ENCODE data around the gene TSHZ2. TPM values are rescaled to one million over a fixed set of nuclear protein-coding genes. Genes with fewer than 3 reads are reported as not detected.
A peak's percentile ranks its signal among the peaks of the same experiment; 100 is the strongest.

Gene TSHZ2
- total RNA-seq, 1 donor from 2014 or later, result 9.9 TPM

GRCh38 chr20:53162251-53162835, 190.2 kb downstream of the TSHZ2 start:
- Histone ChIP-seq H3K36me3 (ENCODE audit: control insufficient read depth in 3 of 3, insufficient read depth in 3 of 3, low read length in 3 of 3) (no peaks in the 10 kb centered on the region), H3K4me1 (ENCODE audit: control insufficient read depth in 3 of 3, insufficient read depth in 3 of 3, low read length in 3 of 3) (peaks cover 0 to 4% (median 0%) of the 10 kb centered on the region in 3 donors), H3K27ac (ENCODE audit: low read depth, low read length) (peak overlapping the region; percentile 8), H3K27me3 (ENCODE audit: control insufficient read depth in 3 of 3, insufficient read depth in 3 of 3, low read length in 3 of 3) (no peaks in the 10 kb centered on the region), H3K4me3 (ENCODE audit: low read length in 3 of 3) (peak overlapping the region in 1 of 3 donors; percentile 28), H3K9ac (ENCODE audit: low read depth in 1 of 3, low read length in 3 of 3) (no peak overlapping the region), H3K9me3 (ENCODE audit: control insufficient read depth in 3 of 3, low read length in 3 of 3) (no peaks in the 10 kb centered on the region)

- H3K4me3 ChIP-seq (ENCODE audit: low read length in 3 of 3), result no peak overlapping the region
- H3K4me1 ChIP-seq (ENCODE audit: control insufficient read depth in 3 of 3, insufficient read depth in 3 of 3, low read length in 3 of 3), result peaks cover 0 to 4% (median 0%) of the 10 kb centered on the region in 3 donors
- H3K27me3 ChIP-seq (ENCODE audit: control insufficient read depth in 3 of 3, insufficient read depth in 3 of 3, low read length in 3 of 3), result no peaks in the 10 kb centered on the region
- H3K9me3 ChIP-seq (ENCODE audit: control insufficient read depth in 3 of 3, low read length in 3 of 3), result no peaks in the 10 kb centered on the region
- no peak overlapping the region for H3K9ac ChIP-seq (ENCODE audit: low read depth in 1 of 3, low read length in 3 of 3)
- no peaks in the 10 kb centered on the region for H3K36me3 ChIP-seq (ENCODE audit: control insufficient read depth in 3 of 3, insufficient read depth in 3 of 3, low read length in 3 of 3)
- no peak overlapping the region for H3K27ac ChIP-seq (ENCODE audit: low read depth, low read length)
Observed at GRCh38 chr20:53163486-53163885, 191.3 kb downstream of the TSHZ2 start.

DNA sequence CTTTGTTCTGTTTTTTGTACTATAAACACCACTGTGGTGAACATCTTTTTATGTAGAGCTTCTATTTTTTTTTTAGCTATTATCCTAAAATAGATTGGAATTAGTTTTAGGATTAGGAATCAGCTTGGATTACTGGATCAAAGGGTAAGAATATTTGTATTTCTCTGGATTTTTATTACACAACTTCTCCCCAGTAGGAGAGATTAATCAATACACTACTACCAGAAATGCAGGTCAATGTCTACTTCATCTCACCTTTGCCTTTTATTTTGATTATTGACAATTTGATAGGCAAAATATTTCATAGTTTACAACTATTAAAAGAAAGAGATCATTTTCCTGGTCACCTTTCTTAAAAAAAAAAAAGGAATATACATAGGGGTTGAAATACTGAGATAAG, 191.9 kb downstream of the TSHZ2 start:
- Histone ChIP-seq H3K36me3 (ENCODE audit: control insufficient read depth in 3 of 3, insufficient read depth in 3 of 3, low read length in 3 of 3) (no peaks in the 10 kb centered on the region), H3K27ac (ENCODE audit: low read depth, low read length) (no peak overlapping the region), H3K9me3 (ENCODE audit: control insufficient read depth in 3 of 3, low read length in 3 of 3) (no peaks in the 10 kb centered on the region), H3K4me3 (ENCODE audit: low read length in 3 of 3) (no peak overlapping the region), H3K4me1 (ENCODE audit: control insufficient read depth in 3 of 3, insufficient read depth in 3 of 3, low read length in 3 of 3) (peaks cover 0 to 4% (median 0%) of the 10 kb centered on the region in 3 donors), H3K9ac (ENCODE audit: low read depth in 1 of 3, low read length in 3 of 3) (no peak overlapping the region), H3K27me3 (ENCODE audit: control insufficient read depth in 3 of 3, insufficient read depth in 3 of 3, low read length in 3 of 3) (no peaks in the 10 kb centered on the region)

- no peaks in the 10 kb centered on the region for H3K27me3 ChIP-seq (ENCODE audit: control insufficient read depth in 3 of 3, insufficient read depth in 3 of 3, low read length in 3 of 3)
- H3K4me1 ChIP-seq (ENCODE audit: control insufficient read depth in 3 of 3, insufficient read depth in 3 of 3, low read length in 3 of 3), result peaks cover 0 to 4% (median 0%) of the 10 kb centered on the region in 3 donors
- H3K4me3 ChIP-seq (ENCODE audit: low read length in 3 of 3), result no peak overlapping the region
- H3K9me3 ChIP-seq (ENCODE audit: control insufficient read depth in 3 of 3, low read length in 3 of 3), result no peaks in the 10 kb centered on the region
- no peak overlapping the region for H3K9ac ChIP-seq (ENCODE audit: low read depth in 1 of 3, low read length in 3 of 3)
- H3K27ac ChIP-seq (ENCODE audit: low read depth, low read length), result no peak overlapping the region
- no peaks in the 10 kb centered on the region for H3K36me3 ChIP-seq (ENCODE audit: control insufficient read depth in 3 of 3, insufficient read depth in 3 of 3, low read length in 3 of 3)
Observed at GRCh38 chr20:53165452-53165851, 193.3 kb downstream of the TSHZ2 start.

DNA sequence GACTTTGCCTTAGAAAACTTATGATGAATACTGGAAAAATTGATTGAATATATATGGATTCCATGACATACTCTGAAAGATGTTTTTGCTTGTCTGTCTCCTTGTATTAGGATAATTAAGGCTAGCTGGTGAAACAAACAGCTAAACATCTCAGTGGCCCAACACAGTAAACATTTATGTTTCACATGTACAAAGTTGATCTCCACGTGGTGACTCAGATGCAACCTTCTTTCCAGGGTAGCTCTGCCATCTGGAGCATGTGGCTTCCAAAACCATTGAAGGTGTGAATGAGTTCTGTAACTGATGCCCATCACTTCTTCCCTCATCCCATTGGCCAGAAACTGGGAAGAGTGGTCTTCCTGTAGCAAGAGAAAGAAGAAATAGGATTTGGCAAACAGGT, 196.3 kb downstream of the TSHZ2 start:
- no peak overlapping the region for H3K9ac ChIP-seq (ENCODE audit: low read depth in 1 of 3, low read length in 3 of 3)
- no peaks in the 10 kb centered on the region for H3K4me1 ChIP-seq (ENCODE audit: control insufficient read depth in 3 of 3, insufficient read depth in 3 of 3, low read length in 3 of 3)
- no peaks in the 10 kb centered on the region for H3K9me3 ChIP-seq (ENCODE audit: control insufficient read depth in 3 of 3, low read length in 3 of 3)
- H3K36me3 ChIP-seq (ENCODE audit: control insufficient read depth in 3 of 3, insufficient read depth in 3 of 3, low read length in 3 of 3), result no peaks in the 10 kb centered on the region
- H3K4me3 ChIP-seq (ENCODE audit: low read length in 3 of 3), result no peak overlapping the region
- H3K27me3 ChIP-seq (ENCODE audit: control insufficient read depth in 3 of 3, insufficient read depth in 3 of 3, low read length in 3 of 3), result no peaks in the 10 kb centered on the region
- H3K27ac ChIP-seq (ENCODE audit: low read depth, low read length), result no peak overlapping the region

DNA sequence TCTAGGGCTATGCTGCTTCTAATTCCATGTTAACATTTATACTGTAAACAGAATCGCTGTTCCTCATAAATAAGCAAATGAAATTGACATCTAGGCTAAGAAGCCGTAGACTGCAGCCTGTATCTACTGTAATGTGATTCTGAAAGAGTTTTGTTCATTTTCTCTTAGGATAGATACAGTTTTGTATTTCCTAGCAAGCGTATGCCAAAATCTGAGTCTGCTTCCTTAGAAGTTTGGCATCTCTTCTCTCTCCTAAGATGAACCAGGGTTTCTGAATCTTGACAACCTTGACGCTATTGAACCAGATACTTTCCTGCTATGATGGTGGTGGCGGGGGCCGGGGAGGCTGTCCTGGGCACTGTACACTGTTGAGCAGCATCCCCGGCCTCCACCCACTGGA, 198.0 kb downstream of the TSHZ2 start:
- Histone ChIP-seq H3K4me3 (ENCODE audit: low read length in 3 of 3) (no peak overlapping the region), H3K4me1 (ENCODE audit: control insufficient read depth in 3 of 3, insufficient read depth in 3 of 3, low read length in 3 of 3) (no peaks in the 10 kb centered on the region), H3K27me3 (ENCODE audit: control insufficient read depth in 3 of 3, insufficient read depth in 3 of 3, low read length in 3 of 3) (no peaks in the 10 kb centered on the region), H3K9ac (ENCODE audit: low read depth in 1 of 3, low read length in 3 of 3) (no peak overlapping the region), H3K36me3 (ENCODE audit: control insufficient read depth in 3 of 3, insufficient read depth in 3 of 3, low read length in 3 of 3) (no peaks in the 10 kb centered on the region), H3K27ac (ENCODE audit: low read depth, low read length) (no peak overlapping the region), H3K9me3 (ENCODE audit: control insufficient read depth in 3 of 3, low read length in 3 of 3) (no peaks in the 10 kb centered on the region)

DNA sequence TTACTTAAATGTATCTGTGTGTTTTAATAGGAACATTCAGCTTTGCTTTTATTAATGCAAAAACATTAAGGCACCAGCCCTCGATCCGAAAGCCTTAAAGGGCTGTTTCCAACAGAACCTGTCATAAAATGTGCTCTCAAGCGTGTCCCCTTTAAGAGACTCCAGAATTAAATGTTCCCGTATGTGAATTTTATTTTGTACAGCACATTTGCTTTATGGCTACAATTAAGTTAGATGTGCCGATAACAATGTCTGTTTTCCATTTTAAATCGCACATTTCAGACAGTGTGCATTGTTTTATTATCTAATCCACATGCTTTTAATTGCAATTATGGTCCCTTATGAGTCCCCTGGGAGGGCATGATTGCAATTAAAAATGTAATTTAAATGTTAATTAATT, 198.9 kb downstream of the TSHZ2 start:
- Histone ChIP-seq H3K9ac (ENCODE audit: low read depth in 1 of 3, low read length in 3 of 3) (no peak overlapping the region), H3K27ac (ENCODE audit: low read depth, low read length) (no peak overlapping the region), H3K27me3 (ENCODE audit: control insufficient read depth in 3 of 3, insufficient read depth in 3 of 3, low read length in 3 of 3) (no peaks in the 10 kb centered on the region), H3K4me1 (ENCODE audit: control insufficient read depth in 3 of 3, insufficient read depth in 3 of 3, low read length in 3 of 3) (no peaks in the 10 kb centered on the region), H3K9me3 (ENCODE audit: control insufficient read depth in 3 of 3, low read length in 3 of 3) (no peaks in the 10 kb centered on the region), H3K4me3 (ENCODE audit: low read length in 3 of 3) (no peak overlapping the region), H3K36me3 (ENCODE audit: control insufficient read depth in 3 of 3, insufficient read depth in 3 of 3, low read length in 3 of 3) (no peaks in the 10 kb centered on the region)

DNA sequence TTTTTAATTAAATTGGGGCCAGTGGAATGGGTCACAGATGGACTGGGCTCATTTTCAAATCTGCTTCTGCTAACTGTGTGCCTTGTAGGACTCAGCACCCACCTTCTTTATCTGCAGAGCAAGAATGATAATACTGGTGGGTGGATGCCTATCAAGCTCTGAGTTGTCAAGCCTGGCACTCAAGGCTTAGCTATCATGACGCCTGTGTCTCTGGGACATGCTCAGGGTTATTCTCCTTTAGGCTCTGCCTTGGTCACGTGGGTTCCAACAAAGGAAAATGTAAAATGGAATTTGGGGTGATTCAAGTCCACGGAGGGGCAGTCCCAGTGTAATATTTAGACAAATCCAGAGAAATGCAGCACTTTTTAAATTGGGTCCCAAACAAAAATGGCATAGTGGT, 202.3 kb downstream of the TSHZ2 start:
- H3K36me3 ChIP-seq (ENCODE audit: control insufficient read depth in 3 of 3, insufficient read depth in 3 of 3, low read length in 3 of 3), result no peaks in the 10 kb centered on the region
- H3K9ac ChIP-seq (ENCODE audit: low read depth in 1 of 3, low read length in 3 of 3), result no peak overlapping the region
- no peak overlapping the region for H3K4me3 ChIP-seq (ENCODE audit: low read length in 3 of 3)
- no peaks in the 10 kb centered on the region for H3K9me3 ChIP-seq (ENCODE audit: control insufficient read depth in 3 of 3, low read length in 3 of 3)
- H3K27me3 ChIP-seq (ENCODE audit: control insufficient read depth in 3 of 3, insufficient read depth in 3 of 3, low read length in 3 of 3), result no peaks in the 10 kb centered on the region
- no peak overlapping the region for H3K27ac ChIP-seq (ENCODE audit: low read depth, low read length)
- no peaks in the 10 kb centered on the region for H3K4me1 ChIP-seq (ENCODE audit: control insufficient read depth in 3 of 3, insufficient read depth in 3 of 3, low read length in 3 of 3)

DNA sequence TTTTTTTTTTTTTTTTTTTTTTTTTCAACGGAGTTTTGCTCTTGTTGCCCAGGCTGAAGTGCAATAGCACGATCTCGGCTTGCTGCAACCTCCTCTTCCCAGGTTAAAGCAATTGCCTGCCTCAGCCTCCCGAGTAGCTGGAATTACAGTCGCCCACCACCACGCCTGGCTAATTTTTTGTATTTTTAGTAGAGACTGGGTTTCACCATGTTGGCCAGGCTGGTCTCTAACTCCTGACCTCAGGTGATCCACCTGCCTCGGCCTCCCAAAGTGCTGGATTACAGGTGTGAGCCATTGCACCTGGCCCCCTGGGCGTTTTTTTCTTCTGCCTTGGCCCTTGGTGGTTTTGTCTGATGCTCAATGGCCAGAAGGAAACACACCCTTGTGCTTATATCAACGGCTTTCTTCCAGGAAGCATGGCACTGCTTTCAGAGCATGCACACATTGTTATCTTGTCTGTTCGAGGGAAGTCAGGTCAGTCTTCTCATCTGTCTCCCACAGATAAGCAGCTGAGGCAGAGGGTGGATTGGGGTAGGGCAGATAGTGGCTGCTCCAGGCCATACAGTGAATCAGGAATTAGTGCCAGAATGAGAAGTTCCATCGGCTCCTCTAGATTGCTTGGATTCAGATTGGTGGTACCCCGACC, 203.1 kb downstream of the TSHZ2 start:
- Histone ChIP-seq H3K27me3 (ENCODE audit: control insufficient read depth in 3 of 3, insufficient read depth in 3 of 3, low read length in 3 of 3) (no peaks in the 10 kb centered on the region), H3K27ac (ENCODE audit: low read depth, low read length) (no peak overlapping the region), H3K4me1 (ENCODE audit: control insufficient read depth in 3 of 3, insufficient read depth in 3 of 3, low read length in 3 of 3) (no peaks in the 10 kb centered on the region), H3K36me3 (ENCODE audit: control insufficient read depth in 3 of 3, insufficient read depth in 3 of 3, low read length in 3 of 3) (no peaks in the 10 kb centered on the region), H3K9ac (ENCODE audit: low read depth in 1 of 3, low read length in 3 of 3) (no peak overlapping the region), H3K4me3 (ENCODE audit: low read length in 3 of 3) (no peak overlapping the region), H3K9me3 (ENCODE audit: control insufficient read depth in 3 of 3, low read length in 3 of 3) (no peaks in the 10 kb centered on the region)

- Histone ChIP-seq H3K4me1 (ENCODE audit: control insufficient read depth in 3 of 3, insufficient read depth in 3 of 3, low read length in 3 of 3) (no peaks in the 10 kb centered on the region), H3K9me3 (ENCODE audit: control insufficient read depth in 3 of 3, low read length in 3 of 3) (no peaks in the 10 kb centered on the region), H3K4me3 (ENCODE audit: low read length in 3 of 3) (no peak overlapping the region), H3K27me3 (ENCODE audit: control insufficient read depth in 3 of 3, insufficient read depth in 3 of 3, low read length in 3 of 3) (no peaks in the 10 kb centered on the region), H3K36me3 (ENCODE audit: control insufficient read depth in 3 of 3, insufficient read depth in 3 of 3, low read length in 3 of 3) (no peaks in the 10 kb centered on the region), H3K27ac (ENCODE audit: low read depth, low read length) (no peak overlapping the region), H3K9ac (ENCODE audit: low read depth in 1 of 3, low read length in 3 of 3) (no peak overlapping the region)
Observed at GRCh38 chr20:53176134-53176533, 204.0 kb downstream of the TSHZ2 start.

Data from skeletal muscle tissue (tissue), 4 donors.